ENCODE measurements around the gene GPR21. TPM values are rescaled to one million over a fixed set of nuclear protein-coding genes. Genes with fewer than 3 reads are reported as not detected.
A peak's percentile ranks its signal among the peaks of the same experiment; 100 is the strongest.

The GPR21 gene
- total and polyA plus RNA-seq, 2 of the 13 experiments (the other 11 are each of a cell fraction or from before 2014, with no cell fraction given) = 0.29 to 0.32 TPM

- no peak for TF ChIP-seq ZNF607 (CRISPR knock-in tag; IDR thresholded peaks at IDR 0.05; ENCODE audit: borderline replicate concordance)
- TF ChIP-seq ZNF576 (CRISPR knock-in tag; IDR thresholded peaks at IDR 0.05) = no peak
- TF ChIP-seq ZMAT3 (CRISPR knock-in tag; conservative IDR thresholded peaks at IDR 0.05) = no peak
- TF ChIP-seq RORA (CRISPR knock-in tag; IDR thresholded peaks at IDR 0.05) = no peak
- TF ChIP-seq MYC (CRISPR knock-in tag; IDR thresholded peaks at IDR 0.05; ENCODE audit: borderline replicate concordance) = no peak
- TF ChIP-seq CREB3 (CRISPR knock-in tag; IDR thresholded peaks at IDR 0.05) = no peak
- TF ChIP-seq ZNF780A (CRISPR knock-in tag; IDR thresholded peaks at IDR 0.05) = no peak
- TF ChIP-seq ZNF33A (CRISPR knock-in tag; IDR thresholded peaks at IDR 0.05; ENCODE audit: borderline replicate concordance) = no peak
- no peak for TF ChIP-seq ZNF512B (CRISPR knock-in tag; IDR thresholded peaks at IDR 0.05; ENCODE audit: borderline replicate concordance)
- TF ChIP-seq MLXIP (CRISPR knock-in tag; IDR thresholded peaks at IDR 0.05; ENCODE audit: borderline replicate concordance) = no peak
- no peak; the same call in 1 of the 2 replicates for TF ChIP-seq THRA (CRISPR knock-in tag; IDR thresholded peaks at IDR 0.05; ENCODE audit: borderline replicate concordance)
- no peak for TF ChIP-seq MXD3 (CRISPR knock-in tag; IDR thresholded peaks at IDR 0.05)
- no peak; the same call in 1 of the 2 replicates for TF ChIP-seq GFI1 (CRISPR knock-in tag; IDR thresholded peaks at IDR 0.05; ENCODE audit: borderline replicate concordance)
- TF ChIP-seq RCOR2 (CRISPR knock-in tag; IDR thresholded peaks at IDR 0.05) = no peak
- TF ChIP-seq SOX6 (IDR thresholded peaks at IDR 0.05) = no peak
- peak; percentile 91 for TF ChIP-seq SOX6 (CRISPR knock-in tag; IDR thresholded peaks at IDR 0.05)
- no peak for TF ChIP-seq TCF12 (IDR thresholded peaks at IDR 0.05)
- TF ChIP-seq TCF12 (CRISPR knock-in tag; IDR thresholded peaks at IDR 0.05) = no peak
- TF ChIP-seq ZNF841 (CRISPR knock-in tag; IDR thresholded peaks at IDR 0.05; ENCODE audit: borderline replicate concordance) = no peak
- peak; percentile 46; the same call in 1 of the 2 replicates for TF ChIP-seq SIX4 (CRISPR knock-in tag; IDR thresholded peaks at IDR 0.05)
- TF ChIP-seq STAG1 (CRISPR knock-in tag; IDR thresholded peaks at IDR 0.05) = 0 out of 2 replicates have a peak, but pooled peaks have one; percentile 8
- no peak for TF ChIP-seq NCOA1 (CRISPR knock-in tag; IDR thresholded peaks at IDR 0.05)
Measured at GRCh38 chr9:123011878-123012528, 21.5 kb upstream of the GPR21 start (continued).
